Activated naive CD8-positive, alpha-beta T cell treated with anti-CD3 and anti-CD28 coated beads, Interleukin-2, amount 50 U/mL, for 16 hours (primary cell): ENCODE data around the gene DDX31.

Source experiments
- DNase-seq: peaks from one replicate; pipeline ENCODE4 v3.0.0-alpha.2; 2020; ENCODE audit warnings: low read depth, low spot score

Gene DDX31

GRCh38 chr9:132547976-132548730 lies 121.6 kb downstream of the DDX31 start:
- no peak for DNase-seq

- DNase-seq = no peak
Observed at GRCh38 chr9:132547436-132547835, 122.3 kb downstream of the DDX31 start.

- DNase-seq = no peak
Observed at GRCh38 chr9:132547052-132547431, 122.7 kb downstream of the DDX31 start.

DNA sequence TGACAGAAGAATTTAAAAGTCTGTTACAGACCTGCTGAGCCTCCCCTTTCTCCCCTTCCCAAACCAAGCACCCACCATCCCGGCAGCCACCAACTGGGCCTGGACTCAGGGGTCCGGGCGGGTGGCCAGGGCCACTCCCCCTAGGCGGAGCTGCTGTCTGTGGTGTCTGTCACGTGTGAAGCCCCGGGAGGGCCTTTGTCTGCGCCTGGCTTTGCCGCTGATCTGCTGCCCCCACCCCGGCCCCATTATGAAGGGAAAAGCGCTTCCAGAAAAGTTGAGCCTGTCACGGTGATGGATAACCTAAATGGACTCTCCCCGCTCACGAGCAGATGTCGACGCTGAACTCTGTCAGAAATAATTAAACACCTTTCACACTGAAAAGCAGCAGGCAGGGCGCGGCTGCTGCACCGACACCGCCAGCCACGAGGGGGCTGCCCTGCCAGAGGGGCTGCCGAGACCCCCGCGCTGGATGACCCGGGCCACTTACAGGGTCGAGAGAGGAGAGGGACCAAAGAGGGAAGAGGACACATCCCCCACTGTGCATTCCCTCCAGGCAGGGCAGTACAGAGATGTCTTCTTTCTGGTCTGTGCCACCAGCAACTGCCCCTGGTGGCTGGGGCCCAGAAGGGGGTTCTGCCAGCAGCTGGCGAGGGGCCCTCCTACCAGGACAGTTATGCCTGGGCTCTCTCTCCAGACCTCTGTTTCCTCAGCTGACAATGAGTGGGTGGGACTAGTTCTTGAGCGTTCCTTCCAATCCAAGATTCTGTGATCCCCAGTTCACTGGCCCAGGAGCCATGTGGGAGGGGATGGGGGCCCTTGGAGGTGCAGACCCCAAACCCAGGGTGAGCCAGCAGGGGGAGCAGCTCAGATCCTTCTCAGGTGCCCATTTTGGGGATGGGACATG lies 123.4 kb downstream of the DDX31 start:
- no peak for DNase-seq

GRCh38 chr9:132545578-132545977 lies 124.2 kb downstream of the DDX31 start:
- no peak for DNase-seq

DNA sequence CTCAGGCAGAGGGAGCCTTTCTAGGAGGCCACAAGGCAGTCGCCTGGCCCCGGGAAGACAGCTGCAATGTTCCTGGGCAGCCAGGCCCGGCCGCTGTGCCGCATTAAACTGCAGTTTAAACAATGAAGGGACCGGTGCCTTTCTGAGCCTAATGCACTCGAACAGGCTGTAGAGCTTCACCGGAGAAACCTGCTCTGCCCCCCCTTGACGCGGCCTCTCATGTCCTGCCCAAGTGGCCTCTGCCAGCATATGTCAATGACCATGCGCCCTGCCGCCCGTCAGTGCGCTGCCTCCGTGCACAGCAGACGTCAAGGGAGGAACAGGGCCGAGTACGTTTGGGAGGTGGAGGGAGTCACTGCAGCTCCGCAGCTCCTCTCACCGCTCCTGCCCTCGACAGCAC lies 125.8 kb downstream of the DDX31 start:
- DNase-seq = no peak

- DNase-seq = no peak
Observed at GRCh38 chr9:132543251-132543650, 126.5 kb downstream of the DDX31 start.
